Neural progenitor cell (in vitro differentiated cells): ENCODE results near the gene FUZ. TPM values are rescaled to one million over a fixed set of nuclear protein-coding genes. Genes with fewer than 3 reads are reported as not detected.

Source experiments
- DNase-seq: peaks from one replicate; pipeline ENCODE4 v3.0.0-alpha.2; 2016; ENCODE audit warnings: low spot score
- H2AFZ ChIP-seq: fragments of 200-600 bp; sonication (generic); replicated peaks from 2 replicates; pipeline ENCODE4 v1.6.1; 2016; ENCODE audit warnings: antibody characterized with exemption
- H3F3A ChIP-seq: fragments of 200-600 bp; sonication (generic); 2 replicates; pipeline ENCODE4 v1.6.1; 2016; ENCODE audit warnings: antibody characterized with exemption, low read depth
- H3K27ac ChIP-seq: fragments of 200-600 bp; sonication (generic); 2 replicates; pipeline ENCODE4 v1.5.1; 2016; ENCODE audit warnings: mild to moderate bottlenecking
- H3K27me3 ChIP-seq: fragments of 200-600 bp; sonication (generic); 2 replicates; pipeline ENCODE4 v1.6.1; 2016; ENCODE audit warnings: mild to moderate bottlenecking, moderate library complexity
- H3K36me3 ChIP-seq: fragments of 200-600 bp; sonication (generic); 2 replicates; pipeline ENCODE4 v1.5.1; 2016
- H3K4me1 ChIP-seq: fragments of 200-600 bp; sonication (generic); 2 replicates; pipeline ENCODE4 v1.6.1; 2016; ENCODE audit warnings: mixed run types
- H3K4me2 ChIP-seq: fragments of 200-600 bp; sonication (generic); 2 replicates; pipeline ENCODE4 v1.6.1; 2016
- H3K4me3 ChIP-seq: fragments of 200-600 bp; sonication (generic); 2 replicates; pipeline ENCODE4 v1.5.1; 2016
- H3K79me2 ChIP-seq: fragments of 200-600 bp; sonication (generic); 2 replicates; pipeline ENCODE4 v1.6.1; 2016; ENCODE audit warnings: low read depth
- H3K9ac ChIP-seq: fragments of 200-600 bp; sonication (generic); 2 replicates; pipeline ENCODE4 v1.6.1; 2016
- H3K9me3 ChIP-seq: fragments of 200-600 bp; sonication (generic); 2 replicates; pipeline ENCODE4 v1.5.1; 2016; ENCODE audit warnings: low read depth
- H4K20me1 ChIP-seq: fragments of 200-600 bp; sonication (generic); 2 replicates; pipeline ENCODE4 v1.6.1; 2016; ENCODE audit warnings: low read depth
- H3K27ac Mint-ChIP-seq: 3 replicates; pipeline ENCODE4 v1.8.0; 2021; ENCODE audit warnings: mixed read lengths
- H3K27me3 Mint-ChIP-seq: 2 replicates; pipeline ENCODE4 v1.8.0; 2022; ENCODE audit warnings: low read depth, mild to moderate bottlenecking, inconsistent platforms, moderate library complexity, mixed read lengths; ENCODE audit not compliant: insufficient read depth
- H3K36me3 Mint-ChIP-seq: 3 replicates; pipeline ENCODE4 v1.8.0; 2021; ENCODE audit warnings: mixed read lengths
- H3K4me1 Mint-ChIP-seq: 3 replicates; pipeline ENCODE4 v1.8.0; 2021; ENCODE audit warnings: mixed read lengths
- H3K4me3 Mint-ChIP-seq: 3 replicates; pipeline ENCODE4 v1.8.0; 2021; ENCODE audit warnings: mild to moderate bottlenecking, moderate library complexity, mixed read lengths
- H3K9me3 Mint-ChIP-seq: 3 replicates; pipeline ENCODE4 v1.8.0; 2020; ENCODE audit warnings: mixed read lengths
- EZH2 ChIP-seq: fragments of 200-600 bp; sonication (generic); IDR thresholded peaks from 2 replicates; pipeline ENCODE4 v1.6.1; 2017; ENCODE audit warnings: antibody characterized with exemption, mild to moderate bottlenecking, moderate library complexity
- EZH2phosphoT487 ChIP-seq: fragments of 200-600 bp; sonication (generic); IDR thresholded peaks from 2 replicates; pipeline ENCODE4 v1.6.1; 2017; ENCODE audit warnings: antibody characterized with exemption
- total RNA-seq: library from RNA; depleted of rRNA; stranded (reverse); fragments of >200 nt; gene quantifications from 2 replicates; pipeline ENCODE4 v1.2.3, GENCODE V29; 2015; ENCODE audit warnings: low replicate concordance
- TF ChIP-seq, protein P1 (sequence below): fragments of 200-600 bp; sonication (generic); IDR thresholded peaks from 2 replicates; pipeline ENCODE4 v1.5.1; 2017; ENCODE audit warnings: antibody characterized with exemption, mild to moderate bottlenecking

The FUZ gene
- total RNA-seq, 1 donor from 2014 or later: 24.6 TPM

GRCh38 chr19:49859682-49860335, 46.7 kb upstream of the FUZ start:
- Histone ChIP-seq H3K36me3 (no peaks in the 10 kb centered on the region), H3K27ac (peak overlapping the region; percentile 13), H2AFZ (no peak overlapping the region), H3K9me3 (no peaks in the 10 kb centered on the region), H4K20me1 (peaks cover 99% of the 10 kb centered on the region), H3K27me3 (no peaks in the 10 kb centered on the region), H3K4me3 (no peak overlapping the region), H3K9ac (no peak overlapping the region), H3K79me2 (peaks cover 35% of the 10 kb centered on the region), H3K4me1 (no peaks in the 10 kb centered on the region), H3F3A (peaks cover 91% of the 10 kb centered on the region), H3K4me2 (no peak overlapping the region)
- Mint-ChIP-seq H3K36me3 (peaks cover 28% of the 10 kb centered on the region), H3K4me3 (peak overlapping the region; percentile 60), H3K27ac (peak overlapping the region; percentile 74), H3K9me3 (no peaks in the 10 kb centered on the region), H3K4me1 (peaks cover 21% of the 10 kb centered on the region), H3K27me3 (peaks cover 21% of the 10 kb centered on the region)
- TF ChIP-seq, protein P1, sequence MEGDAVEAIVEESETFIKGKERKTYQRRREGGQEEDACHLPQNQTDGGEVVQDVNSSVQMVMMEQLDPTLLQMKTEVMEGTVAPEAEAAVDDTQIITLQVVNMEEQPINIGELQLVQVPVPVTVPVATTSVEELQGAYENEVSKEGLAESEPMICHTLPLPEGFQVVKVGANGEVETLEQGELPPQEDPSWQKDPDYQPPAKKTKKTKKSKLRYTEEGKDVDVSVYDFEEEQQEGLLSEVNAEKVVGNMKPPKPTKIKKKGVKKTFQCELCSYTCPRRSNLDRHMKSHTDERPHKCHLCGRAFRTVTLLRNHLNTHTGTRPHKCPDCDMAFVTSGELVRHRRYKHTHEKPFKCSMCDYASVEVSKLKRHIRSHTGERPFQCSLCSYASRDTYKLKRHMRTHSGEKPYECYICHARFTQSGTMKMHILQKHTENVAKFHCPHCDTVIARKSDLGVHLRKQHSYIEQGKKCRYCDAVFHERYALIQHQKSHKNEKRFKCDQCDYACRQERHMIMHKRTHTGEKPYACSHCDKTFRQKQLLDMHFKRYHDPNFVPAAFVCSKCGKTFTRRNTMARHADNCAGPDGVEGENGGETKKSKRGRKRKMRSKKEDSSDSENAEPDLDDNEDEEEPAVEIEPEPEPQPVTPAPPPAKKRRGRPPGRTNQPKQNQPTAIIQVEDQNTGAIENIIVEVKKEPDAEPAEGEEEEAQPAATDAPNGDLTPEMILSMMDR: no peak
- TF ChIP-seq EZH2 (no peak), EZH2phosphoT487 (no peak)
- DNase-seq: no peak

- TF ChIP-seq EZH2: no peak
- Histone ChIP-seq H3K9me3 (no peaks in the 10 kb centered on the region), H3K36me3 (no peaks in the 10 kb centered on the region), H2AFZ (no peak overlapping the region), H3K79me2 (peaks cover 36% of the 10 kb centered on the region), H3K27ac (peak overlapping the region; percentile 53), H3K9ac (no peak overlapping the region), H3F3A (peaks cover 85% of the 10 kb centered on the region), H3K4me3 (no peak overlapping the region), H3K27me3 (no peaks in the 10 kb centered on the region), H3K4me1 (no peaks in the 10 kb centered on the region), H4K20me1 (peaks cover 99% of the 10 kb centered on the region), H3K4me2 (no peak overlapping the region)
- DNase-seq: no peak
- H3K9me3 Mint-ChIP-seq: no peaks in the 10 kb centered on the region
- H3K36me3 Mint-ChIP-seq: peaks cover 17% of the 10 kb centered on the region
- peaks cover 17% of the 10 kb centered on the region for H3K4me1 Mint-ChIP-seq
- H3K27ac Mint-ChIP-seq: no peak overlapping the region
- no peak overlapping the region for H3K4me3 Mint-ChIP-seq
- H3K27me3 Mint-ChIP-seq: peaks cover 19% of the 10 kb centered on the region
Measured at GRCh38 chr19:49858088-49858985, 45.2 kb upstream of the FUZ start.

DNA sequence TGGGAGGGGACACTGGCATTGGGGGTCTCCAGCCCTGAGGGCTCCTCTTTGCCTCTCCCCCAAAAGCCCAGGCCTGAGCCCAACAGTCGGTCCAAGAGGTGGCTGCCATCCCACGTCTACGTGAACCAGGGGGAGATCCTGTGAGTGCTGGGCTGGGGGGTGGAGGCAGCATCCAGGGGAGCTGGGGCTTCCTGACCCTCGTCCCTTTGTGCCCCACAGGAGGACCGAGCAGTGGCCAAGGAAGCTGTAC, 44.7 kb upstream of the FUZ start:
- no peaks in the 10 kb centered on the region for H3K9me3 Mint-ChIP-seq
- peak overlapping the region; percentile 76 for H3K27ac ChIP-seq
- no peak overlapping the region for H3K4me2 ChIP-seq
- no peaks in the 10 kb centered on the region for H3K9me3 ChIP-seq
- no peak overlapping the region for H2AFZ ChIP-seq
- peaks cover 99% of the 10 kb centered on the region for H4K20me1 ChIP-seq
- H3K36me3 Mint-ChIP-seq: peaks cover 14% of the 10 kb centered on the region
- peaks cover 20% of the 10 kb centered on the region for H3K27me3 Mint-ChIP-seq
- no peak overlapping the region for H3K4me3 Mint-ChIP-seq
- H3K27ac Mint-ChIP-seq: no peak overlapping the region
- peaks cover 4% of the 10 kb centered on the region for H3K4me1 ChIP-seq
- DNase-seq: no peak
- peaks cover 18% of the 10 kb centered on the region for H3K4me1 Mint-ChIP-seq
- peaks cover 36% of the 10 kb centered on the region for H3K79me2 ChIP-seq
- peaks cover 85% of the 10 kb centered on the region for H3F3A ChIP-seq
- H3K4me3 ChIP-seq: no peak overlapping the region
- H3K9ac ChIP-seq: no peak overlapping the region
- no peaks in the 10 kb centered on the region for H3K36me3 ChIP-seq
- no peaks in the 10 kb centered on the region for H3K27me3 ChIP-seq
- TF ChIP-seq, protein P1: no peak
- no peak for TF ChIP-seq EZH2
- TF ChIP-seq EZH2phosphoT487: no peak
